HFF-Myc (cell line): ENCODE measurements around the gene SLC35F4.
"Not testable (repeated sequence)": the region's sequence is repeated elsewhere in the genome, so short reads cannot be mapped to it uniquely, and the experiment has no call there.

ENCODE experiments used
- DNase-seq: peaks from one replicate; pipeline ENCODE4 v3.0.0-alpha.2; 2011; ENCODE audit warnings: low read depth; ENCODE audit errors: extremely low read depth
- H3K4me3 ChIP-seq: replicated peaks from 2 replicates; pipeline ENCODE4 v1.5.1; 2011; ENCODE audit warnings: low read depth, mild to moderate bottlenecking, control low read depth, low read length
- TF ChIP-seq, protein P1 (sequence below): IDR thresholded peaks from 2 replicates; pipeline ENCODE4 v1.5.1; 2012; ENCODE audit warnings: mild to moderate bottlenecking, low read depth, low read length, control low read depth; ENCODE audit errors: missing control alignments

The SLC35F4 gene

DNA sequence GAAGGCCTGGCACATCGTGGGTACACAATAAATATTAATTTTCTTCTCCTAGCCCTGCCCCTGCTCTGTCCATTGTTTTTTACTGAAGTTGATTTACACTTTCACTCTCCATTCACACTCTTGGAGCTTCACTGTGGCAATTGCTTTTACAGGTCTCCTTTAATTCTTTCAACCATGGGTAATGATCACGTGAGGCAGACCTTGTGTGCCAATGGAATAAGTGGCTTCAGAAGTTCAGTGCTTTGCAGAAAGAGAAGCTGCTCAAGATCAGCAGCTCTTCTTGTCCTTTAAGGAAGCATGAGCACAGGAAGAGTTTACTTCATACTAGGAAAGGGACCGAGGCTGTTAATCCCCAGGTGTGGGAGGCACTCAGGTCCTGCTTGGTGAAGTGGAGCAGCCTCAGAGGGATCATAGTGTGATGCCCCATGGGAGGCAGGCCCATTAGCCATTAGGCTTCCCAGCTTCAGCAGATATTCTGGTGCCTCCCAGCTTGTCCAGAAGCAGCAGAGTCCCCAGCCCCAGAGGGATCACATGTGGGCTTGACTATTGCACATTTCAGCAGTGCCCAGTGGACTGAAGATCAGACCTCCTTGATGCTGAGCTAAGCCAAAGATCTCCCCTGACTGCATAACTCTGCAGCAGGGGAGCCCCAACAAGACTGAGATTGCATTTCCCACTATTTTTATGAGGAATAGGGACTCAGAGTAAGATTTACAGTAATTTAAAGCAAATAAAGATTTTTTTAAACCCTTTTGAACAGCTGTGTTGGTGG lies 5.0 kb upstream of the SLC35F4 start:
- H3K4me3 ChIP-seq: no peak overlapping the region
- TF ChIP-seq, protein P1, sequence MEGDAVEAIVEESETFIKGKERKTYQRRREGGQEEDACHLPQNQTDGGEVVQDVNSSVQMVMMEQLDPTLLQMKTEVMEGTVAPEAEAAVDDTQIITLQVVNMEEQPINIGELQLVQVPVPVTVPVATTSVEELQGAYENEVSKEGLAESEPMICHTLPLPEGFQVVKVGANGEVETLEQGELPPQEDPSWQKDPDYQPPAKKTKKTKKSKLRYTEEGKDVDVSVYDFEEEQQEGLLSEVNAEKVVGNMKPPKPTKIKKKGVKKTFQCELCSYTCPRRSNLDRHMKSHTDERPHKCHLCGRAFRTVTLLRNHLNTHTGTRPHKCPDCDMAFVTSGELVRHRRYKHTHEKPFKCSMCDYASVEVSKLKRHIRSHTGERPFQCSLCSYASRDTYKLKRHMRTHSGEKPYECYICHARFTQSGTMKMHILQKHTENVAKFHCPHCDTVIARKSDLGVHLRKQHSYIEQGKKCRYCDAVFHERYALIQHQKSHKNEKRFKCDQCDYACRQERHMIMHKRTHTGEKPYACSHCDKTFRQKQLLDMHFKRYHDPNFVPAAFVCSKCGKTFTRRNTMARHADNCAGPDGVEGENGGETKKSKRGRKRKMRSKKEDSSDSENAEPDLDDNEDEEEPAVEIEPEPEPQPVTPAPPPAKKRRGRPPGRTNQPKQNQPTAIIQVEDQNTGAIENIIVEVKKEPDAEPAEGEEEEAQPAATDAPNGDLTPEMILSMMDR: no peak
- no peak for DNase-seq

DNA sequence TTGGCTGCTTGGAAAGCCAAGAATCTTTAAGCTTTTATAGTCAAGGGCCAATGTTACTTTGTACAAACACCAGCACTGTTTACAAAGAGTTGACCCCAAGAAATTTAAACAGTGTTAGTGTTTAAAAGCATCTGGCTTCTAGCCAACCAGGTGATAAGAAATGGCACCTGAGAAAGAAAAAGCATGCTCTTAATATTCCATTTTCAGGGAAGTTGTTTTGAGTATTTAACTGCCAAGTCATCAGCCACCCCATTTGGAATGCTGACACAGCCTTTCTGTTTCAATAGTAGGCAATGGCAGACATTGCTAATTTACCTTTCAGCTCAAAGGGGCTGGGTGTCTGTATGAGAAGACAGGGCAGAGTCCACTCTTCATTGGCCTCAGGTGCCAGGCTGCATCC lies 3.7 kb upstream of the SLC35F4 start:
- TF ChIP-seq, protein P1: no peak
- DNase-seq: no peak
- no peak overlapping the region for H3K4me3 ChIP-seq

DNA sequence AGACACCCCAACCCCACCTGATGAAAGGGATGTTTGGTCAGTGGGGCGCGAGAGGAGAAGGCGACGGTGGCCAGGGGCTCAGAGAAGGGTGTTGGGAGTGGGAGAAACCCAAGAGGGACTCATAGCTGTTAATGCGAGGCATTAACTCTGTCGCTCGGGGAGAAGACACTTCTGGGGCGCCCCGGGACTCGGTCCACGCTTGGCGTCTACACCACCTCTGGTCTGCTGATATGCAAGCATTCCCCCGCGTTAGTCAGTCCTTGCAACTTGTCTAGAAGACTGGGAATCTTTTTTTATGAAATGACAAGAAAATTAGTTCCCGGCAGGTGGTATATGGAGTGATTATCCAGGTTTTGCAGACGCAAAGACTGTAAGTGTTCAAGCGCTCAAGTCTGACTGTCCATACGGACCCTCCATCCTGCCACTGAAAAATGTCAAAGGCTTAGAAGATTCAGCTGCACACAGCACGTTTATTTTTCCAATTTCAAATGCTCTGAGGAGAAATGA lies 360 bp upstream of the SLC35F4 start:
- no peak for DNase-seq
- no peak overlapping the region for H3K4me3 ChIP-seq
- TF ChIP-seq, protein P1: no peak

DNA sequence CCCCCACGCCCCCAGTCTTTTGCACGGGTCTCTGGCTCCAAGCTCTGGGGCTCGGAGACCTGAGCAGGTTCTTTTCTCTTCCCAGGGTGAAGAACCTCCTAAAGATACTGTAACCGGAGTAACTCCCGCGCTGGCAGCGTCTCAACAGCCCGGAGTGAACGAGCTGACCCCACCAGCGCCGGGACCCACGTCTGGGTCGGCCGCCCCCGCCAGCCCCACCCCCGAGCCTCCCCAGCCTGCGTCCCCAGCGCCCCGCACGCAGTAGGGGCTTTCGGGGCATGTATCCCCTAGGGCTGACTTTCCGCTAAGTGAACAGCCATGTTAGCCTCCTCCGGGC lies 858 bp downstream of the SLC35F4 start:
- no peak for DNase-seq
- no peak overlapping the region for H3K4me3 ChIP-seq
- TF ChIP-seq, protein P1: no peak

DNA sequence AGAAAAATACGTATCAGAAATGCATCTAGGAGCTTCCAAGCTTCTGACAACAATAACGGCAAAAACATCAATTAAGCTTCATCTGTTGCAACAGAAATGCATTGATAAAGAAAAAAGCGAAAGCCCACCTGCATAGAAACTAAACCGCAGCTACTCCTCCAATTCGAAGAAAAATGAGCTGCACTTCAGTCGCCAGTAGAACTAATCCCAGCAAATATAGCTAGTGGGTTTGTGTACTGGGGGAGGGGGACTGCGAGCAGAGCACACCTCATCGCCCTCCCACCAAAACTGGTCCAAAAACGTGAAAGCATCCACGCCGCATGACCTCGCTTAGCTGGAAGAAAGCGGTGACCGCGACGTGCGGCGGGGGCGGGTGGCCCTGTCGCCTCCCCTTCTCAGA lies 1.2 kb downstream of the SLC35F4 start:
- no peak overlapping the region for H3K4me3 ChIP-seq
- TF ChIP-seq, protein P1: no peak
- DNase-seq: no peak

DNA sequence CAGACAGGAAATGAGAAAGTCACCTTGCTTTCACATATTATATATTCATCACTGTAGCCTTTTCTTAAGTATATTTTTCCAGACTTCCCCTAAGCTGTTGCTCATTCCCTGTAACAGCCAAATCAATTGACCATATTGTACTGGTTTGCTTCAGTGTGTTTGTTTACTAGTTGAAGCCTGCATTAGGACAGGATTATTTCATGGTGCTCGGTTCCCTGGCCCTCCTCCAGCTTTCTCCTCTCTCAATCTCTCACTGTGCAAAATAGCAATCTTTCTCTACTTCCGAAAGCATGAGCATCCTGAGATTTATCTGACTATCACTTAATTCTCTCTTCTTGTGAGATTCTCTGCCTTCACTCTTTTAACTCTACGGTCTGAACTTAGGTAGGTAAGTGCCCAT lies 2.4 kb downstream of the SLC35F4 start:
- no peak overlapping the region for H3K4me3 ChIP-seq
- TF ChIP-seq, protein P1: no peak
- DNase-seq: no peak

DNA sequence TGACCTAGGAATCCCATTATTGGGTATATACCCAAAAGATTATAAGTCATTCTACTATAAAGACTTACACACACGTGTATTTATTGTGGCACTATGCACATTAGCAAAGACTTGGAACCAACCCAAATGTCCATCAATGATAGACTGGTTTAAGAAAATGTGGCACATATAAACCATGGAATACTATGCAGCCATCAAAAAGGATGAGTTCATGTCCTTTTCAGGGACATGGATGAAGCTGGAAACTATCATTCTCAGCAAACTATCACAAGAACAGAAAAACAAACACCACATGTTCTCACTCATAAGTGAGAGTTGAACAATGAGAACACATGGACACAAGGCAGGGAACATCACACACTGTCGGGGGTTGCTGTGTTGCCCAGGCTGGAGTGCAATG lies 10.2 kb downstream of the SLC35F4 start:
- DNase-seq, H3K4me3 ChIP-seq: not testable (repeated sequence)
